IgD-negative memory B cell (primary cell): ENCODE measurements around the gene CDH7. TPM values are rescaled to one million over a fixed set of nuclear protein-coding genes. Genes with fewer than 3 reads are reported as not detected.

Source experiments
- H3K27ac Mint-ChIP-seq, 3 donors: one replicate each; pipeline ENCODE4 v1.8.0; 2020 to 2022; ENCODE audit warnings: mild to moderate bottlenecking in 3 of 3, mixed read lengths in 3 of 3, moderate library complexity in 1 of 3
- H3K27me3 Mint-ChIP-seq: one replicate; pipeline ENCODE4 v1.8.0; 2021; ENCODE audit warnings: mixed read lengths
- H3K36me3 Mint-ChIP-seq: one replicate; pipeline ENCODE4 v1.8.0; 2020; ENCODE audit warnings: mild to moderate bottlenecking, mixed read lengths
- H3K4me1 Mint-ChIP-seq, 3 donors: one replicate each; pipeline ENCODE4 v1.8.0; 2020 to 2022; ENCODE audit warnings: mixed read lengths in 3 of 3, mild to moderate bottlenecking in 1 of 3
- H3K4me3 Mint-ChIP-seq, 4 donors: one replicate each; pipeline ENCODE4 v1.8.0; 2020 to 2022; ENCODE audit warnings: mild to moderate bottlenecking in 4 of 4, mixed read lengths in 4 of 4, moderate library complexity in 3 of 4
- H3K9me3 Mint-ChIP-seq, 3 donors: one replicate each; pipeline ENCODE4 v1.8.0; 2020 to 2021; ENCODE audit warnings: mixed read lengths in 3 of 3, mild to moderate bottlenecking in 1 of 3
- polyA plus RNA-seq: library from polyadenylated mRNA; unstranded; fragments of 300-500 nt; fragmentation: Illumina TruSeq; gene quantifications from one replicate; pipeline ENCODE4 v1.2.3, GENCODE V29; 2021

Gene CDH7
- polyA plus RNA-seq, 1 donor from 2014 or later = not detected

DNA sequence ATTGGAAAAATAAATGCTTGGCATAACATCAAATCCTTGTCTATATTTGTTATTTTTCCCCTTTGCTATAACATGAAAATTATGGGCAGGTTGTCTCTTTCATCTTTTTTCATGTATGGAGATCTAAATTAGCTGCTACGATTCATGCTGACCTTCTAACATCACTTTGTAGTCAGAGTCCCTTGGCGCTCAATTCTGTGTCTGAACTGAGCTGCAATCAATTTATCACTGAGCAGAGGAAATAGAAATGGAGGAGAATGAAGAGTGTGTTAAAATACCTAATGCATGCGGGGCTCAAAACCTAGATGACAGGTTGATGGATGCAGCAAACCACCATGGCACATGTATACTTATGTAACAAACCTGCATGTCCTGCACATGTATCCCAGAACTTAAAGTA, 168.9 kb downstream of the CDH7 start:
- Mint-ChIP-seq H3K27ac (no peak overlapping the region), H3K9me3 (no peaks in the 10 kb centered on the region), H3K4me3 (no peak overlapping the region), H3K27me3 (no peaks in the 10 kb centered on the region), H3K4me1 (no peaks in the 10 kb centered on the region), H3K36me3 (no peaks in the 10 kb centered on the region)

DNA sequence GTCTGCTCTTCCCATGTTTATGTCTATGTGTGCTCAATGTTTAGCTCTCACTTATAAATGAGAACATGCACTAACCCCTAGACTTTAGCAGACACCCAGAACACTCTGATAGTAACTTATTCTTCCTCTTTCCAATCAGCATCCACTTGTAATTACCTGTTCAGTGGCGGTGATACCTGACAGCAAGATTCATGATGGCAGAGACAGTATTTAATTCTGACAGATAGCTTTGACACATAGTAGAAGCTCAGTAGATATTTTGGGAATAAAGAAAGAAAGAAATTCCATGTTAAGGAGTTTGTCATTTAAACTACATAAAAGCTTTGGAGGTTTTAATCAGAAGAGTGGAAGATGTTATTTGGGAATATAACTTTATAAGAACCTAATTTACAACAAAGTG, 171.3 kb downstream of the CDH7 start:
- H3K27me3 Mint-ChIP-seq = no peaks in the 10 kb centered on the region
- no peak overlapping the region for H3K27ac Mint-ChIP-seq
- H3K36me3 Mint-ChIP-seq = no peaks in the 10 kb centered on the region
- H3K4me3 Mint-ChIP-seq = no peak overlapping the region
- no peaks in the 10 kb centered on the region for H3K9me3 Mint-ChIP-seq
- H3K4me1 Mint-ChIP-seq = no peaks in the 10 kb centered on the region

DNA sequence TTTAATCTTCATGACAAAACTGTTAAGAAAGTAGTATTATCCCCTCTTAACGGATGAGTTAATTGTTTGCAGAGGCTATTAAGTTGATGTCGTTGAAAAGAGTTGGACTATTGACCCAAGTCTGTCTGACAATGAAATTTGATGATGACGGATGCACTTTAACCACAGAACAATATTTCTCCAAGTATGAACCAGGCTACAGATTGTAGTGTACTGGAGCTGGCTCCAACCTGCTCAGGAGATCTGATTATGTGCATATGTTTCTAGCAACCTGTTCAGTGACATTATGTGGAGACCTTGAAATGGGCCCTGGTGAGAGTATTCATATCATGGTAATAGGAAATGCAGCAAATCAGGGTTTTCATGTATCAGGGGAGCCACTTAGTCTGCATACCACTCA, 174.1 kb downstream of the CDH7 start:
- no peaks in the 10 kb centered on the region for H3K36me3 Mint-ChIP-seq
- no peak overlapping the region for H3K27ac Mint-ChIP-seq
- no peaks in the 10 kb centered on the region for H3K4me1 Mint-ChIP-seq
- no peaks in the 10 kb centered on the region for H3K27me3 Mint-ChIP-seq
- no peak overlapping the region for H3K4me3 Mint-ChIP-seq
- H3K9me3 Mint-ChIP-seq = peaks cover 0 to 3% (median 0%) of the 10 kb centered on the region in 3 donors

DNA sequence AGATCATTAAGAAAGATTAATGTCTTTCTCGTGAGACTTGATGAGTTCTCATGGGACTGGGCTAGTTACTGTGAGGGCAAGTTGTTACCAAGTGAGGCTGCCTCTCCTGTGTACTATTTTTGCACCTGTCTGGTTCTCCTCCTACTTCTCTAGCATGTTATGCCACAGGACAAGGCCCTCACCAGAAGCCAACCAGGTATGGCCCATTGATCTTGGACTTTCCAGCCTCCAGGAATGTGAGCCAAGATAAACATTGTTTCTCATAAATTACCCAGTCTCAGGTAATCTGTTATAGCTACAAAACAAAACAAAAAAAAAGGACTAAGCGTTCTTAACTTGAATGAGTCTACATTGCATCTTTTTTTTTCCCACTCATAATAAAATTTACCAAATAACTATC, 184.1 kb downstream of the CDH7 start:
- H3K27ac Mint-ChIP-seq = no peak overlapping the region
- H3K4me3 Mint-ChIP-seq = no peak overlapping the region
- peaks cover 0 to 4% (median 2%) of the 10 kb centered on the region in 3 donors for H3K9me3 Mint-ChIP-seq
- H3K36me3 Mint-ChIP-seq = no peaks in the 10 kb centered on the region
- no peaks in the 10 kb centered on the region for H3K27me3 Mint-ChIP-seq
- H3K4me1 Mint-ChIP-seq = no peaks in the 10 kb centered on the region

DNA sequence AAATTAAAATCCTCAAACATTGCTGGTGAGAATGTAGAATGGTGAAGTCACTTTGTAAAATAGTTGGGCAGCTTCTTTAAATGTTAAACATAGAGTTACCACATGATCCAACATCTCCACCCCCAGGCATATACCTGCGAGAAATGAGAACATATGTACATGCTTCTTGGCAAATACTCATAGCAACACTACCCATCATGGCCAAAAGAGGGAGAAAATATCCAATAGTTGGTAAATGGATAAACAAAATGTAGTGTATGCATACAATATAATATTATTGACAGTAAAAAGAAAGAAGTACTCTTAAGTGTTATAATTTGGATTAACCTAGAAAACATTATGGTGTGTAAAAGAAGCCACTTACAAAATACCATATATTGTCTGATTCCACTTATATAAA, 185.9 kb downstream of the CDH7 start:
- Mint-ChIP-seq H3K27me3 (no peaks in the 10 kb centered on the region), H3K4me1 (no peaks in the 10 kb centered on the region), H3K9me3 (peaks cover 0 to 4% (median 2%) of the 10 kb centered on the region in 3 donors), H3K4me3 (no peak overlapping the region), H3K36me3 (no peaks in the 10 kb centered on the region), H3K27ac (no peak overlapping the region)

DNA sequence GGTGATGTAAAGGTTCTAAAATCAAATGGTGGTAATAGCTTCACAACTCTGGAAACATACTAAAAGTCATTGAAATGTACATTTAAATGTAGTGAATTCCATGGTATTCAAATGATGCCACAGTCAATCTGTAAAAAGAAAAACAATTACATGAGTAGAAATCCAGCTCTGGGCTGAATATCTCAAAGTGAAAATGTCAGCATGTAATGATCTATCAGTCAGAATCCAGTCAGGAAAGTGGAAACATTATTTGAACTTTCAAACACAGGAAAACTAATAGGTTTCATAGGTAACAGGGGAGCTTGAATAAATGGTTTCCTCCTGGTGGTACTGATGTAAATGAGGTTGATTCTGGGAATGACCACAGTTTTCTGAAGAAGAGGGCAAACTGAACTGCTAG, 186.4 kb downstream of the CDH7 start:
- no peaks in the 10 kb centered on the region for H3K36me3 Mint-ChIP-seq
- H3K27ac Mint-ChIP-seq = no peak overlapping the region
- H3K9me3 Mint-ChIP-seq = peaks cover 0 to 3% (median 2%) of the 10 kb centered on the region in 3 donors
- H3K4me1 Mint-ChIP-seq = no peaks in the 10 kb centered on the region
- no peak overlapping the region for H3K4me3 Mint-ChIP-seq
- no peaks in the 10 kb centered on the region for H3K27me3 Mint-ChIP-seq

DNA sequence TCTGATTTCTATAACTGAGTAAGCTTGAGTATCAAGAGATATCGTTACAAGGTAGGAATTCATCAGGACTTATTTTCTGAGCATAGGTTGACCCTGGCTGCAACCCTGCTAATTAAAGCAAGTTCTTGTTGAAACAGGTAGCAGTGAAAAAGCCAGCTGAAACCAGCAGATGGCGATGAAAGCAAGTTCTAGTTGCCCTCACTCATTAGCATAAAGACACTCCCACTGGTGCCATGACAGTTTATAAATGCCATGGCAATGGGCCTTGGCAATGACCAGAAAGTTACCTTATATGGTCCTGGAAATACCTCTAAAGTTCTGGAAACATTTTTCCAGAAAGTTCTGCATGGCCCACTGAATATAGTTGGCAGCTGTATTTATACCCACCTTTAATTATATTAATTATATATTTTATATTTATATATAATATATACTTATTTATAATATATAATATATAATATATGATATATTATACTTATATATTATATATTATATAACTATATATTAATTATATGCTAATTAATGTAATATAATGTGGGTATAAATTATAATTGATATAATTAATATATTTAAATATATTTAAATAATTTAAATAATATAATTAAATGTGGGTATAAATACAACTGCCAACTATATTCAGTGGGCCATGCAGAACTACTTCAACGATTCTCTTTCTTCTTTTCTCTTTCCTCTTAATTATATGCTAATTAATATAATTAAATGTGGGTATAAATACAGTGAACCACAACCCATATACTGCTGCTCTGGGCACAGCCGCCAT, 188.0 kb downstream of the CDH7 start:
- H3K36me3 Mint-ChIP-seq = no peaks in the 10 kb centered on the region
- H3K9me3 Mint-ChIP-seq = peaks cover 0 to 1% (median 0%) of the 10 kb centered on the region in 3 donors

More for the DNA sequence above, 188.0 kb downstream of the CDH7 start:
- no peak overlapping the region for H3K27ac Mint-ChIP-seq
- no peaks in the 10 kb centered on the region for H3K4me1 Mint-ChIP-seq
- no peaks in the 10 kb centered on the region for H3K27me3 Mint-ChIP-seq
- no peak overlapping the region for H3K4me3 Mint-ChIP-seq
